Body of pancreas (tissue), 4 donors: ENCODE data around the gene GPANK1. TPM values are rescaled to one million over a fixed set of nuclear protein-coding genes. Genes with fewer than 3 reads are reported as not detected.
A peak's percentile ranks its signal among the peaks of the same experiment; 100 is the strongest.

ENCODE experiments used
- ATAC-seq: fragments of 150-250 bp; one replicate; pipeline ENCODE4 v1.9.1; 2016
- DNase-seq, 4 donors: peaks; one replicate each; pipeline ENCODE4 v3.0.0-alpha.2; 2019
- H3K27ac ChIP-seq, 4 donors: fragments of 200-600 bp; sonication (generic); 1 replicate in 3 of 4; 2 replicates in 1 of 4; pipeline versions ENCODE4 v1.5.1 to v1.6.1; 2016 to 2019; ENCODE audit warnings: mild to moderate bottlenecking in 1 of 4, mixed read lengths in 1 of 4, moderate library complexity in 1 of 4
- H3K27me3 ChIP-seq, 2 donors: fragments of 200-600 bp; sonication (generic); one replicate each; pipeline ENCODE4 v1.6.0; 2016; ENCODE audit warnings: mild to moderate bottlenecking in 1 of 2
- H3K36me3 ChIP-seq, 2 donors: fragments of 200-600 bp; sonication (generic); replicated peaks in 1 of 2; 2 replicates each; pipeline ENCODE4 v1.5.1; 2016; ENCODE audit warnings: low read depth in 2 of 2; ENCODE audit not compliant: insufficient read depth in 1 of 2
- H3K4me1 ChIP-seq: fragments of 200-600 bp; sonication (generic); one replicate; pipeline ENCODE4 v1.6.0; 2016
- H3K4me3 ChIP-seq, 2 donors: fragments of 200-600 bp; sonication (generic); 1 replicate in 1 of 2; 2 replicates in 1 of 2; pipeline ENCODE4 v1.5.1; 2016 to 2019
- H3K9me3 ChIP-seq, 3 donors: fragments of 200-600 bp; sonication (generic); 1 replicate in 2 of 3; 2 replicates in 1 of 3; pipeline ENCODE4 v1.5.1; 2016
- POLR2A ChIP-seq, 3 donors: fragments of 450-650 bp; IDR thresholded peaks; one replicate each; pipeline ENCODE4 v1.6.1; 2016; ENCODE audit warnings: antibody characterized with exemption in 3 of 3, mild to moderate bottlenecking in 2 of 3
- WGBS, 2 donors: methylation state at CpG; one replicate each; pipeline ENCODE4 v1.1.5; 2017; 5-methylcytosine and 5-hydroxymethylcytosine counted together
- intact Hi-C: fragments of 100-400 bp; cut with DNase I; formaldehyde crosslinking; loops from one replicate; pipeline ENCODE4 v1.15.1; 2023
- total RNA-seq, 2 donors: library from RNA; depleted of rRNA; stranded (reverse); fragments of >200 nt; gene quantifications; one replicate each; pipeline ENCODE4 v1.1.0, GENCODE V29; 2016
- TF ChIP-seq, protein P1 (sequence below), 7 experiments: fragments of 450-650 bp in 4 of 7; fragments of 200-600 bp in 3 of 7; sonication (generic) in 3 of 7; IDR thresholded peaks; one replicate each; pipeline ENCODE4 v1.5.1; 2016 to 2019; ENCODE audit warnings: antibody characterized with exemption in 7 of 7

Gene GPANK1
- total RNA-seq, 2 donors from 2014 or later, result 8.9 to 10.9 TPM

GRCh38 chr6:31706599-31706998 is 41.8 kb upstream of the GPANK1 start, which contains the start of gene LY6G6F:
TSS of gene LY6G6F (plus strand) at chr6:31706866. CDS start at chr6:31706907, 41 bp downstream.
- no peak for TF ChIP-seq POLR2A (IDR thresholded peaks at IDR 0.05)
- TF ChIP-seq, protein P1, sequence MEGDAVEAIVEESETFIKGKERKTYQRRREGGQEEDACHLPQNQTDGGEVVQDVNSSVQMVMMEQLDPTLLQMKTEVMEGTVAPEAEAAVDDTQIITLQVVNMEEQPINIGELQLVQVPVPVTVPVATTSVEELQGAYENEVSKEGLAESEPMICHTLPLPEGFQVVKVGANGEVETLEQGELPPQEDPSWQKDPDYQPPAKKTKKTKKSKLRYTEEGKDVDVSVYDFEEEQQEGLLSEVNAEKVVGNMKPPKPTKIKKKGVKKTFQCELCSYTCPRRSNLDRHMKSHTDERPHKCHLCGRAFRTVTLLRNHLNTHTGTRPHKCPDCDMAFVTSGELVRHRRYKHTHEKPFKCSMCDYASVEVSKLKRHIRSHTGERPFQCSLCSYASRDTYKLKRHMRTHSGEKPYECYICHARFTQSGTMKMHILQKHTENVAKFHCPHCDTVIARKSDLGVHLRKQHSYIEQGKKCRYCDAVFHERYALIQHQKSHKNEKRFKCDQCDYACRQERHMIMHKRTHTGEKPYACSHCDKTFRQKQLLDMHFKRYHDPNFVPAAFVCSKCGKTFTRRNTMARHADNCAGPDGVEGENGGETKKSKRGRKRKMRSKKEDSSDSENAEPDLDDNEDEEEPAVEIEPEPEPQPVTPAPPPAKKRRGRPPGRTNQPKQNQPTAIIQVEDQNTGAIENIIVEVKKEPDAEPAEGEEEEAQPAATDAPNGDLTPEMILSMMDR (IDR thresholded peaks at IDR 0.05), result no peak
- DNase-seq, result no peak
- H3K4me1 ChIP-seq, result peaks cover 13% of the 10 kb centered on the region
- H3K27me3 ChIP-seq, result no peaks in the 10 kb centered on the region
- no peak for ATAC-seq
- no peak within 1 kb of the TSS for H3K4me3 ChIP-seq
- H3K36me3 ChIP-seq, result no peaks in the 10 kb centered on the region
- H3K27ac ChIP-seq, result no peak within 1 kb of the TSS
- H3K9me3 ChIP-seq, result no peaks in the 10 kb centered on the region
- intact Hi-C loops, result no loop called here
- WGBS, 2 donors, result 29 to 37% methylated on average over 3 of the region's 3 CpGs

DNA sequence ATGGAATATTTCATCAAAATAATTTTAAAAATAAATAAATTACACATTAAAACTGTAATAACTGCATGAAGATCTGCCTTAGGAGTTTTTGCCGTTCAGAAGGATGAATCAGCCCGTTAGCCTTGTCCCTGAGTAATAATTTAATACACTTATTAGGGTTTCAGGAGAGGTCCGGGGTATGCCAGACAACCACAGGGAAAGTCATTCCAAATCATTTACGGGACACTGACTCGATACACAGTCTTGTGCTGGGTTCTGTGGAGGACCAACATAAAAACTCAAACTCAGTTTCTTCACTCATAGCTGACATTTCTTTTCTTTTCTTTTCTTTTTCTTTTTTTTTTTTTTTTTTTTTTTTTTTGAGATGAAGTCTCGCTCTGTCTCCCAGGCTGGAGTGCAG is 41.1 kb upstream of the GPANK1 start:
- no peak for DNase-seq
- no peak overlapping the region for H3K4me3 ChIP-seq
- intact Hi-C loops, result no loop called here
- no peaks in the 10 kb centered on the region for H3K27me3 ChIP-seq
- TF ChIP-seq, protein P1 (IDR thresholded peaks at IDR 0.05), result no peak
- no peak for TF ChIP-seq POLR2A (IDR thresholded peaks at IDR 0.05)
- H3K36me3 ChIP-seq, result no peaks in the 10 kb centered on the region
- H3K4me1 ChIP-seq, result peaks cover 20% of the 10 kb centered on the region
- ATAC-seq, result no peak
- WGBS, 2 donors, result 73 to 81% methylated on average over 6 of the region's 6 CpGs
- H3K9me3 ChIP-seq, result no peaks in the 10 kb centered on the region
- no peak overlapping the region for H3K27ac ChIP-seq

DNA sequence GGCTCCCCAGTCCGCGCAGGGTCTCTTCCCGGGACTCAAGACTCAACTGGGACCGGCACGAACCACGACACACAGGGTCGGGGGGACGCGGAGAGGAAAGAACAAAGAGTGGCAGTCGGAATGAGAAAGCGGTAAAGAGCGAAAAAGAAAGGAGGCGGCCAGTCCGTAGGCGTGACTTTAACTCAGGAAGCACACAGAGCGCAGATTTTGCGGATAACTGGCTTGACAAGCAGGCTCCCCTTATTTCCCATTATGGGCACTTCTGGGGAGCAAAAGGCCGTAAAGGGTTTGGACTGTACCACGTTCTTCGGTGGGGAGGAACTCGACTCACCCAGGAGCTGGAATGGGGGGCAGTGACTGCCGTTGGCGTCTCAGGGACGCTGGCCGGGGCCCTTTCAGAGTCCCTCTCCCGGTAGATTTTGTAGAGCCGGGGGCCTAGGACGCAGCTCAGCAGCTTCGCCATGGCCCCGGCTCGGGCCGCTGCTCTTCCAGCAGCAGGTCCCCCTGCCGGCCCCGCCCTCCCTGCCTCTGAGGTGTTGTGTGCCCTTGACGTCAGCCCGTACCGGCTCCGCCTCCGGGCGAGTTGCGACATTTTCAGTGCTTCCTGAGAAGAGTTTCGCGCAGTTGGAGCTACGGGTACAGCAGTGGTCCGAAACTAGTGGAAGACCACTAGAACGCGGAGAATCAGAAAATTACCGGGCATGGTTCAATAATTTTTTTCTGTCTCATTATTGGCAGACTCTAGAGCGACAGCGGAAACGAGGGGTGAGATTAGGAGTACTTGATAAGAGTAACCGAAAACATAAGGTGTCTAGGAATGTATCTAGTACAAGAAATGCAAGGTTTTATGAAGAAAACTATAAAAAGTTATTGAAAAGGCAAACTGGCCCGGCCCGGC is 38.3 kb upstream of the GPANK1 start, which contains the start of gene ABHD16A:
TSS of gene ABHD16A (minus strand) at position 506 of the 898 bp plus-strand sequence. CDS start at position 463, 43 bp downstream.
- intact Hi-C loops, result no loop called here
- WGBS, 2 donors, result 0 to 1% methylated on average over 38 to 54 of the region's 54 CpGs
- no peaks in the 10 kb centered on the region for H3K9me3 ChIP-seq
- H3K36me3 ChIP-seq, result no peaks in the 10 kb centered on the region
- H3K27ac ChIP-seq, result peak within 1 kb of the TSS; percentile 90 to 97 (median 96)
- H3K27me3 ChIP-seq, result no peaks in the 10 kb centered on the region
- DNase-seq, result peak; percentile 98 to 100 (median 99)
- H3K4me1 ChIP-seq, result peaks cover 23% of the 10 kb centered on the region
- TF ChIP-seq, protein P1 (IDR thresholded peaks at IDR 0.05), result peak in 3 of 7 experiments; percentile 17 to 31 (median 21)
- TF ChIP-seq POLR2A (IDR thresholded peaks at IDR 0.05), result peak; percentile 87 to 98 (median 97)
- peak; percentile 98 for ATAC-seq
- peak within 1 kb of the TSS; percentile 40 to 52 for H3K4me3 ChIP-seq

DNA sequence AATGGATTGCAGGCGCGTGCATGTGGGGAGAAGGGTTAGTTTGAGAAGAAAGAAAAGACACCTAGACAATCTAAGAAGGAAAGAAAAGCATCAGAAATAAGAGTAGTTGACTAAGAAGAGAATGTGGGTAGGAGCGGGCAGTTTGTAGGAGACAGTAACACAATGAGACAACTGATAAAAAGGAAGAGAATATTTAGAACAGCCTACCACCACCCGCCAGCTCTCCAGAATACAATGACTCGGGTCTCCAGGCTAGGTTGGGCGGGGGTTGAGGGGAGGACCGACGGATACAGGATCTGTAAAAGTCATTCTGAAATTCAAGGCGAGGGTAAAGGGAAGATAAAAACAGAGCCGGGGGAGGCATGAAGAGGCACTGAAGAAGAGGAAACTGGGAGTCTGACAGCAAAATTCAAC is 37.6 kb upstream of the GPANK1 start:
- WGBS, 2 donors, result 0% methylated on average over 10 of the region's 10 CpGs
- ATAC-seq (no peak), DNase-seq (no peak)
- TF ChIP-seq POLR2A (IDR thresholded peaks at IDR 0.05), result no peak
- TF ChIP-seq, protein P1 (IDR thresholded peaks at IDR 0.05), result no peak
- intact Hi-C loops, result no loop called here
- no peaks in the 10 kb centered on the region for H3K27me3 ChIP-seq
- H3K4me3 ChIP-seq, result peak overlapping the region; percentile 40 to 52
- peaks cover 23% of the 10 kb centered on the region for H3K4me1 ChIP-seq
- H3K36me3 ChIP-seq, result no peaks in the 10 kb centered on the region
- H3K9me3 ChIP-seq, result no peaks in the 10 kb centered on the region
- H3K27ac ChIP-seq, result peak overlapping the region in 3 of 4 donors; percentile 90 to 97 (median 95)
